WTC11 (cell line): ENCODE results near the gene PRPH. TPM values are rescaled to one million over a fixed set of nuclear protein-coding genes. Genes with fewer than 3 reads are reported as not detected.

ENCODE experiments used
- ATAC-seq: fragments of 200-7000 bp; cut with Tn5 transposase; 2 replicates; pipeline ENCODE4 v1.10.0; 2021; ENCODE audit warnings: mild to moderate bottlenecking, moderate library complexity
- CTCF ChIA-PET: fragments of 300-600 bp; sonication (Branson Sonifier 250); formaldehyde crosslinking; loops from one replicate; lab custom pipeline; 2021; ENCODE audit warnings: antibody characterized with exemption; lab: Charles Lee
- POLR2A ChIA-PET: fragments of 350-600 bp; sonication (Branson Sonifier 250); formaldehyde crosslinking; loops from one replicate; lab custom pipeline; 2021; ENCODE audit warnings: antibody characterized with exemption; lab: Charles Lee
- DNase-seq: peaks from one replicate; pipeline ENCODE4 v3.0.0; 2021; ENCODE audit warnings: low spot score
- H3K27ac Mint-ChIP-seq: 2 replicates; pipeline ENCODE4 v1.8.0; 2021; ENCODE audit warnings: mixed read lengths
- H3K27me3 Mint-ChIP-seq: 2 replicates; pipeline ENCODE4 v1.8.0; 2021; ENCODE audit warnings: low read depth, mild to moderate bottlenecking, moderate library complexity, mixed read lengths
- H3K36me3 Mint-ChIP-seq: 2 replicates; pipeline ENCODE4 v1.8.0; 2021; ENCODE audit warnings: mixed read lengths
- H3K4me1 Mint-ChIP-seq: 2 replicates; pipeline ENCODE4 v1.8.0; 2022; ENCODE audit warnings: mixed read lengths
- H3K4me3 Mint-ChIP-seq: 2 replicates; pipeline ENCODE4 v1.8.0; 2021; ENCODE audit warnings: mild to moderate bottlenecking, moderate library complexity, mixed read lengths
- H3K9me3 Mint-ChIP-seq: 2 replicates; pipeline ENCODE4 v1.8.0; 2021; ENCODE audit warnings: mixed read lengths
- CDX4 ChIP-seq: fragments of 250-450 bp; sonication (Bioruptor Pico); IDR thresholded peaks from 2 replicates; pipeline ENCODE4 v1.9.0; 2021; ENCODE audit warnings: moderate library complexity, mild to moderate bottlenecking, inconsistent platforms, borderline replicate concordance
- E2F1 ChIP-seq: sonication (generic); formaldehyde crosslinking; IDR thresholded peaks from 2 replicates; pipeline ENCODE4 v1.8.0; 2022; ENCODE audit warnings: mild to moderate bottlenecking, missing genetic modification reagents
- ETV6 ChIP-seq: sonication (generic); formaldehyde crosslinking; IDR thresholded peaks from 2 replicates; pipeline ENCODE4 v1.8.1; 2022; ENCODE audit warnings: mild to moderate bottlenecking, missing genetic modification reagents
- FOXP1 ChIP-seq: sonication (generic); formaldehyde crosslinking; IDR thresholded peaks from 2 replicates; pipeline ENCODE4 v1.8.0; 2022; ENCODE audit warnings: missing genetic modification reagents, mild to moderate bottlenecking, moderate library complexity, borderline replicate concordance
- HMGA2 ChIP-seq: fragments of 250-450 bp; sonication (Bioruptor Pico); IDR thresholded peaks from 2 replicates; pipeline ENCODE4 v1.4.0; 2021; ENCODE audit warnings: mild to moderate bottlenecking, moderate library complexity
- JUN ChIP-seq: sonication (generic); formaldehyde crosslinking; IDR thresholded peaks from 2 replicates; pipeline ENCODE4 v1.8.0; 2023; ENCODE audit warnings: mild to moderate bottlenecking, missing genetic modification reagents
- MAX ChIP-seq: sonication (generic); formaldehyde crosslinking; IDR thresholded peaks from 2 replicates; pipeline ENCODE4 v1.8.0; 2022; ENCODE audit warnings: mild to moderate bottlenecking, missing genetic modification reagents
- NR3C1 ChIP-seq: sonication (generic); formaldehyde crosslinking; conservative IDR thresholded peaks from 2 replicates; pipeline ENCODE4 v1.8.1; 2023; ENCODE audit warnings: low read depth, mild to moderate bottlenecking, missing genetic modification reagents
- ZNF425 ChIP-seq: fragments of 250-450 bp; sonication (Bioruptor Pico); conservative IDR thresholded peaks from 2 replicates; pipeline ENCODE4 v1.9.0; 2021; ENCODE audit warnings: mild to moderate bottlenecking
- total RNA-seq: library from RNA; stranded (reverse); gene quantifications from 3 replicates; pipeline ENCODE4 v1.2.3, GENCODE V29; 2021
- TF ChIP-seq, protein P1 (sequence below): sonication (generic); formaldehyde crosslinking; IDR thresholded peaks from 2 replicates; pipeline ENCODE4 v1.8.0; 2022; ENCODE audit warnings: mild to moderate bottlenecking, missing genetic modification reagents
- TF ChIP-seq, protein P2 (sequence below): sonication (generic); formaldehyde crosslinking; IDR thresholded peaks from 2 replicates; pipeline ENCODE4 v1.8.1; 2022; ENCODE audit warnings: low read depth, missing genetic modification reagents, borderline replicate concordance
- TF ChIP-seq, protein P3 (sequence below): sonication (generic); formaldehyde crosslinking; IDR thresholded peaks from 2 replicates; pipeline ENCODE4 v1.8.1; 2022; ENCODE audit warnings: missing genetic modification reagents, borderline replicate concordance
- TF ChIP-seq, protein P4 (sequence below): fragments of 200-600 bp; IDR thresholded peaks from 2 replicates; pipeline ENCODE4 v1.8.0; 2022; ENCODE audit warnings: antibody characterized with exemption
- TF ChIP-seq, protein P5 (sequence below): sonication (generic); formaldehyde crosslinking; IDR thresholded peaks from 2 replicates; pipeline ENCODE4 v1.8.1; 2023; ENCODE audit warnings: mild to moderate bottlenecking, missing genetic modification reagents

The PRPH gene
- total RNA-seq, 1 experiment from 2014 or later, result 2.4 TPM

DNA sequence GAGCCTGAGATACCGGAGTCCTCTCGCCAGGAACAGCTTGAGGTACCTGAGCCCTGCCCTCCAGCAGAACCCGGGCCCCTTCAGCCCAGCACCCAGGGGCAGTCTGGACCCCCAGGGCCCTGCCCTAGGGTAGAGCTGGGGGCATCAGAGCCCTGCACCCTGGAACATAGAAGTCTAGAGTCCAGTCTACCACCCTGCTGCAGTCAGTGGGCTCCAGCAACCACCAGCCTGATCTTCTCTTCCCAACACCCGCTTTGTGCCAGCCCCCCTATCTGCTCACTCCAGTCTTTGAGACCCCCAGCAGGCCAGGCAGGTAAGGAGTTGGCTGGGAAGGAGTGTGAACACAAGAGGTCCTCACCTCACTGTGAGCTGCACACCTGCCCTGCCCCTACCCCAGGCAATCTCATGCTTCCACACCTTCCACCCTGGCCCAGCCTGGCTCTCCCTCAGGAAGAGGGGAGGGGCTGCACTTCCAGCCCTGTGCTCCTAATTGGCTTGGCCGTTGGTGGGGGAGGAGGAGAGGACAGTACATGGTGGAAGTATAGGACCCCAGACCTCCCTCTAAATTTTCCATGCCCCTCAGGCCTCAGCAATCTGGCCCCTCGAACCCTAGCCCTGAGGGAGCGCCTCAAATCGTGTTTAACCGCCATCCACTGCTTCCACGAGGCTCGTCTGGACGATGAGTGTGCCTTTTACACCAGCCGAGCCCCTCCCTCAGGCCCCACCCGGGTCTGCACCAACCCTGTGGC, 35.9 kb downstream of the PRPH start:
- CTCF ChIA-PET, result interaction anchor here (0.5 to 6.4 kb wide), 35 partner anchors 9 to 411 kb away, joined by 3 to 234 read pairs (median 5); partner anchors contain the start of genes DNAJC22, KCNH3, PRPH and SPATS2
- DNase-seq (no peak), ATAC-seq (no peak)
- H3K27me3 Mint-ChIP-seq, result peaks cover 45% of the 10 kb centered on the region
- H3K9me3 Mint-ChIP-seq, result no peaks in the 10 kb centered on the region
- H3K27ac Mint-ChIP-seq, result no peak overlapping the region
- POLR2A ChIA-PET, result interaction anchor here (0.5 to 2.9 kb wide), 8 partner anchors 8 to 1784 kb away, joined by 3 to 19 read pairs (median 4); partner anchors contain the start of genes SPATS2 and TROAP
- no peak for TF ChIP-seq ZNF425 (CRISPR knock-in tag)
- TF ChIP-seq, protein P1, sequence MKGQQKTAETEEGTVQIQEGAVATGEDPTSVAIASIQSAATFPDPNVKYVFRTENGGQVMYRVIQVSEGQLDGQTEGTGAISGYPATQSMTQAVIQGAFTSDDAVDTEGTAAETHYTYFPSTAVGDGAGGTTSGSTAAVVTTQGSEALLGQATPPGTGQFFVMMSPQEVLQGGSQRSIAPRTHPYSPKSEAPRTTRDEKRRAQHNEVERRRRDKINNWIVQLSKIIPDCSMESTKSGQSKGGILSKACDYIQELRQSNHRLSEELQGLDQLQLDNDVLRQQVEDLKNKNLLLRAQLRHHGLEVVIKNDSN (CRISPR knock-in tag), result no peak
- TF ChIP-seq, protein P2, sequence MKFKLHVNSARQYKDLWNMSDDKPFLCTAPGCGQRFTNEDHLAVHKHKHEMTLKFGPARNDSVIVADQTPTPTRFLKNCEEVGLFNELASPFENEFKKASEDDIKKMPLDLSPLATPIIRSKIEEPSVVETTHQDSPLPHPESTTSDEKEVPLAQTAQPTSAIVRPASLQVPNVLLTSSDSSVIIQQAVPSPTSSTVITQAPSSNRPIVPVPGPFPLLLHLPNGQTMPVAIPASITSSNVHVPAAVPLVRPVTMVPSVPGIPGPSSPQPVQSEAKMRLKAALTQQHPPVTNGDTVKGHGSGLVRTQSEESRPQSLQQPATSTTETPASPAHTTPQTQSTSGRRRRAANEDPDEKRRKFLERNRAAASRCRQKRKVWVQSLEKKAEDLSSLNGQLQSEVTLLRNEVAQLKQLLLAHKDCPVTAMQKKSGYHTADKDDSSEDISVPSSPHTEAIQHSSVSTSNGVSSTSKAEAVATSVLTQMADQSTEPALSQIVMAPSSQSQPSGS (CRISPR knock-in tag), result no peak
- H3K36me3 Mint-ChIP-seq, result peaks cover 30% of the 10 kb centered on the region
- H3K4me1 Mint-ChIP-seq, result peaks cover 20% of the 10 kb centered on the region
- H3K4me3 Mint-ChIP-seq, result no peak overlapping the region

GRCh38 chr12:49331380-49332222, 36.7 kb downstream of the PRPH start:
- TF ChIP-seq NR3C1 (CRISPR knock-in tag) (no peak), ETV6 (peak; percentile 40; the same call in 1 of the 2 replicates), HMGA2 (CRISPR knock-in tag) (no peak)
- TF ChIP-seq, protein P3, sequence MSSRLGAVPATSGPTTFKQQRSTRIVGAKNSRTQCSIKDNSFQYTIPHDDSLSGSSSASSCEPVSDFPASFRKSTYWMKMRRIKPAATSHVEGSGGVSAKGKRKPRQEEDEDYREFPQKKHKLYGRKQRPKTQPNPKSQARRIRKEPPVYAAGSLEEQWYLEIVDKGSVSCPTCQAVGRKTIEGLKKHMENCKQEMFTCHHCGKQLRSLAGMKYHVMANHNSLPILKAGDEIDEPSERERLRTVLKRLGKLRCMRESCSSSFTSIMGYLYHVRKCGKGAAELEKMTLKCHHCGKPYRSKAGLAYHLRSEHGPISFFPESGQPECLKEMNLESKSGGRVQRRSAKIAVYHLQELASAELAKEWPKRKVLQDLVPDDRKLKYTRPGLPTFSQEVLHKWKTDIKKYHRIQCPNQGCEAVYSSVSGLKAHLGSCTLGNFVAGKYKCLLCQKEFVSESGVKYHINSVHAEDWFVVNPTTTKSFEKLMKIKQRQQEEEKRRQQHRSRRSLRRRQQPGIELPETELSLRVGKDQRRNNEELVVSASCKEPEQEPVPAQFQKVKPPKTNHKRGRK (CRISPR knock-in tag), result no peak
- TF ChIP-seq, protein P4, sequence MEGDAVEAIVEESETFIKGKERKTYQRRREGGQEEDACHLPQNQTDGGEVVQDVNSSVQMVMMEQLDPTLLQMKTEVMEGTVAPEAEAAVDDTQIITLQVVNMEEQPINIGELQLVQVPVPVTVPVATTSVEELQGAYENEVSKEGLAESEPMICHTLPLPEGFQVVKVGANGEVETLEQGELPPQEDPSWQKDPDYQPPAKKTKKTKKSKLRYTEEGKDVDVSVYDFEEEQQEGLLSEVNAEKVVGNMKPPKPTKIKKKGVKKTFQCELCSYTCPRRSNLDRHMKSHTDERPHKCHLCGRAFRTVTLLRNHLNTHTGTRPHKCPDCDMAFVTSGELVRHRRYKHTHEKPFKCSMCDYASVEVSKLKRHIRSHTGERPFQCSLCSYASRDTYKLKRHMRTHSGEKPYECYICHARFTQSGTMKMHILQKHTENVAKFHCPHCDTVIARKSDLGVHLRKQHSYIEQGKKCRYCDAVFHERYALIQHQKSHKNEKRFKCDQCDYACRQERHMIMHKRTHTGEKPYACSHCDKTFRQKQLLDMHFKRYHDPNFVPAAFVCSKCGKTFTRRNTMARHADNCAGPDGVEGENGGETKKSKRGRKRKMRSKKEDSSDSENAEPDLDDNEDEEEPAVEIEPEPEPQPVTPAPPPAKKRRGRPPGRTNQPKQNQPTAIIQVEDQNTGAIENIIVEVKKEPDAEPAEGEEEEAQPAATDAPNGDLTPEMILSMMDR, result peak; percentile 42; the same call in 1 of the 2 replicates
- peaks cover 20% of the 10 kb centered on the region for H3K4me1 Mint-ChIP-seq
- H3K27ac Mint-ChIP-seq, result no peak overlapping the region
- DNase-seq, result peak; percentile 77
- POLR2A ChIA-PET, result interaction anchor here (0.5 to 2.9 kb wide), 6 partner anchors 9 to 35 kb away, joined by 3 to 19 read pairs (median 4); partner anchors contain the start of genes SPATS2 and TROAP
- peaks cover 24% of the 10 kb centered on the region for H3K36me3 Mint-ChIP-seq
- H3K9me3 Mint-ChIP-seq, result no peaks in the 10 kb centered on the region
- CTCF ChIA-PET, result interaction anchor here (0.5 to 6.4 kb wide), 36 partner anchors 9 to 410 kb away, joined by 3 to 234 read pairs (median 4); partner anchors contain the start of genes DNAJC22, KCNH3, PRPH and SPATS2
- H3K4me3 Mint-ChIP-seq, result peak overlapping the region; percentile 77; the same call in 1 of the 2 replicates
- peak; percentile 76 for ATAC-seq
- H3K27me3 Mint-ChIP-seq, result peaks cover 52% of the 10 kb centered on the region

- peaks cover 61% of the 10 kb centered on the region for H3K27me3 Mint-ChIP-seq
- no peak overlapping the region for H3K27ac Mint-ChIP-seq
- H3K4me3 Mint-ChIP-seq, result peak overlapping the region; percentile 77
- H3K4me1 Mint-ChIP-seq, result peaks cover 23% of the 10 kb centered on the region
- H3K36me3 Mint-ChIP-seq, result peaks cover 18% of the 10 kb centered on the region
- ATAC-seq, result no peak
- ChIA-PET CTCF (interaction anchor here (0.6 to 6.4 kb wide), 20 partner anchors 10 to 248 kb away, joined by 3 to 234 read pairs (median 8); partner anchors contain the start of genes DNAJC22, PRPH, SPATS2 and TROAP), POLR2A (interaction anchor here (0.6 to 2.9 kb wide), 5 partner anchors 10 to 81 kb away, joined by 3 to 19 read pairs (median 4); partner anchors contain the start of gene TROAP)
- DNase-seq, result no peak
- no peaks in the 10 kb centered on the region for H3K9me3 Mint-ChIP-seq
- TF ChIP-seq JUN (CRISPR knock-in tag) (no peak), E2F1 (CRISPR knock-in tag) (no peak), MAX (no peak), CDX4 (CRISPR knock-in tag) (no peak), FOXP1 (no peak)
- TF ChIP-seq, protein P5, sequence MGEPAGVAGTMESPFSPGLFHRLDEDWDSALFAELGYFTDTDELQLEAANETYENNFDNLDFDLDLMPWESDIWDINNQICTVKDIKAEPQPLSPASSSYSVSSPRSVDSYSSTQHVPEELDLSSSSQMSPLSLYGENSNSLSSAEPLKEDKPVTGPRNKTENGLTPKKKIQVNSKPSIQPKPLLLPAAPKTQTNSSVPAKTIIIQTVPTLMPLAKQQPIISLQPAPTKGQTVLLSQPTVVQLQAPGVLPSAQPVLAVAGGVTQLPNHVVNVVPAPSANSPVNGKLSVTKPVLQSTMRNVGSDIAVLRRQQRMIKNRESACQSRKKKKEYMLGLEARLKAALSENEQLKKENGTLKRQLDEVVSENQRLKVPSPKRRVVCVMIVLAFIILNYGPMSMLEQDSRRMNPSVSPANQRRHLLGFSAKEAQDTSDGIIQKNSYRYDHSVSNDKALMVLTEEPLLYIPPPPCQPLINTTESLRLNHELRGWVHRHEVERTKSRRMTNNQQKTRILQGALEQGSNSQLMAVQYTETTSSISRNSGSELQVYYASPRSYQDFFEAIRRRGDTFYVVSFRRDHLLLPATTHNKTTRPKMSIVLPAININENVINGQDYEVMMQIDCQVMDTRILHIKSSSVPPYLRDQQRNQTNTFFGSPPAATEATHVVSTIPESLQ (CRISPR knock-in tag), result no peak
These were observed 37.5 kb downstream of the PRPH start for GRCh38 chr12:49332441-49332861.
